ENCODE data around the gene GLMN.
"Not testable (repeated sequence)": the region's sequence is repeated elsewhere in the genome, so short reads cannot be mapped to it uniquely, and the experiment has no call there.

GLMN gene

DNA sequence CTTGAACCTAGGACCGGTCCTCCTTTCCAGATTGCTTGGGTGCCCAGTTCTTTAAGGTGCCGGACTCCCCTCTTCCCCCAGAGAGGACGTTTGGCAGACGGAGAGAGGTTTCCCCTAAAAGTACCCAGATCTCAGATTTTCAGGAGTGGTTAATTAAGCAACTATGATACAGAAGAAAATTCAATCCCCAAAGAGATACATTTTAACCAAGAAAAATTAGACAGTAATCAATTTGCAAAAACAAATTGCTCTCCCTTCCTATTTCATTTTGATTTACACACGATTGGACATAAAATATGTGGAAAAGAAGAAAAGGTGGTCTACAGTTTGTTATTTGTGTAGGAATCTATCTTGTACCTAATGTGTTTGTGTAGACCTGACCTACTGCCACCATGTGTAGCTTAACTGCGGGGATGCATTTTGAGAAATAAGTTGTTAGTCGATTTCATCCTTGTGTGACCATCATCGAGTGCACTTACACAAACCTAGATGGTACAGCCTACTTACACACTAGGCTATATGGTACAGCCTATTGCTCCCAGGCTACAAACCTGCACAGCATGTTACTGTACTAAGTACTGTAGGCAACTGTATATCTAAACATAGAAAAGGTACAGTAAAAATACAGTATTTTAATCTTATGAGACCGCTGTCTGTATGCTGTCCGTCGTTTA lies 827 bp upstream of the GLMN start:
- peak; percentile 7 for DNase-seq (ENCODE audit: low read depth)

- no peak for DNase-seq (ENCODE audit: low read depth)
Measured at GRCh38 chr1:92298213-92298572, 594 bp downstream of the GLMN start.

DNA sequence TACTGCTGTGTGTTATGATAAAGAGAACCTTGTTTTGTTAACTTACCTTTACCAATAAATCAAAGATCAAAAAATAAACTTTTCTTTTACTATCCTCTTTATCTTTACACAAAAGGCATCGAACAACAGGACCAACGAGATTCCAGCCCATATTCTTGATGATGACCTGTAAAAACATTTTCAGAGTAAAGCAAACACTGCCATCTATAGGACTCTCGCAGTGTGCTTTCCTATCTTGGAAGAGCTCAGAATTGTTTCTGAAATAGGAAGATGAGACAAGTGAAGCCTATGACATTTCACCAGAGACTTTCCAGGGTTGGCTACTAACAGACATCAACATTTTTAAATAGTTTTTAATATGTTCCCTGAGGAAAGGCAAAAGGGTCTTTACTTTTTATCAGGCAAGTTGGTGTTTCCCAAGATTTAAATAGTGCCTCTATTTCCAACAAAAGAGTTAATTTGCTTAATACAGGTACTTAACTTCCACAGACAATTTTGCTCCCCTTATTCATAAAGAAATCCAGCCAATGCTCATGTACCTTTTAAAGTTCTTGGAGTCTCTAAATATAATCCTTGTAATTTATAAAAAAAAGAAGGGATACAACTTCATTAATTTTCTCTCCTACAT lies 7.3 kb downstream of the GLMN start:
- DNase-seq (ENCODE audit: low read depth): peak; percentile 72

- not testable (repeated sequence) for DNase-seq (ENCODE audit: low read depth)
Measured at GRCh38 chr1:92281411-92281810, 17.4 kb downstream of the GLMN start.

DNA sequence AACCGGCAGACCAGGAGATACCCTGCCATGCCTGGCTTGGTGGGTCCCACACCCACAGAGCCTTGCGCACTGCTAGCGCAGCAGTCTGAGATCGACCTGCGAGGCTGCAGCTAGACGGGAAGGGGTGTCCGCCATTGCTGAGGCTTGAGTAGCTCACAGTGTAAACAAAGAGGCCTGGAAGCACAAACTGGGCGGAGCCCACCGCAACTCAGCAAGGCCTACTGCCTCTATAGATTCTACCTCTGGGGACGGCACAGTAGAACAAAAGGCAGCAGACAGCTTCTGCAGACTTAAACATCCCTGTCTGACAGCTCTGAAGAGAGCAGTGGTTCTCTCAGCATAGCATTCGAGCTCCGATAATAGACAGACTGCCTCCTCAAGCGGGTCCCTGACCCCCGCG lies 19.0 kb downstream of the GLMN start:
- not testable (repeated sequence) for DNase-seq (ENCODE audit: low read depth)

- peak; percentile 34 for DNase-seq (ENCODE audit: low read depth)
Measured at GRCh38 chr1:92277105-92277723, 21.6 kb downstream of the GLMN start.

GRCh38 chr1:92276082-92276481 lies 22.7 kb downstream of the GLMN start:
- DNase-seq (ENCODE audit: low read depth): no peak

DNA sequence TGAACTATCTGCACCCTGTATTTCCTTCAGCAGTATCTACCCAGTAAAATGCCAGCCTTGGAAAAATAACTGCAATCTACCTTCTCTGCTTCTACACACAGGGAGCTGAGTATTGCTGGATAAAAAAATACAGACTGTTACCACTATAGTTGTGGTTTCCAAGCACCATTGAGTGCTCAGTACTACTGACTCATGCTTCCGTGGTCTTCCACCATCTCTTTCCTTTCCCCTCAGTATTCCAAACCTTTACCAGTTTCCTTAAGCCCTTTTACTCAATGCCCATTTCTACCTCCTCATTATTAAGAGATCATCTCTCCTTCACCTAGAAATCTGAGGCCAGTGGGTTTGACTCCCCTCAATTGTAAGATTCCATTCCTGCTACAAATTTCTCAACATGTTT lies 23.8 kb downstream of the GLMN start:
- DNase-seq (ENCODE audit: low read depth): peak; percentile 39

- DNase-seq (ENCODE audit: low read depth): no peak
Measured at GRCh38 chr1:92273039-92273438, 25.7 kb downstream of the GLMN start.

DNA sequence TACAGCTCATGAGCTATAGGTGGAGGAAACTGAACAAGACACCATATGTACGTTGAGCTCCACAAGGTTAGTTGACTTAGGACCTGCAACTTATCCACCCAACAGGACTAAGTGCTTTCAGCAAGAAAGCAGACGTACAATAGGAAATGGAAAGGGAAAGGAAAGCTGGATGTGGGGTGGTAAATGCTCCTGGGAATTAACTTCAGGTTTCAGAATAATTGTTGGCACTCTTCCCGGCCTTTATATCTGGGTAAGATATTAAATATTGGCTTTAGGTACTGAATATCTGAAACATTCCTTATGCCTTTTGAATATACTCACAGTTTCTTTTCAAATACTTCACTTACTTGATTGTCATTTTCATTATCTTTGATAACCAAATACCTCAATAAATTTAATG lies 36.3 kb downstream of the GLMN start:
- no peak for DNase-seq (ENCODE audit: low read depth)

DNA sequence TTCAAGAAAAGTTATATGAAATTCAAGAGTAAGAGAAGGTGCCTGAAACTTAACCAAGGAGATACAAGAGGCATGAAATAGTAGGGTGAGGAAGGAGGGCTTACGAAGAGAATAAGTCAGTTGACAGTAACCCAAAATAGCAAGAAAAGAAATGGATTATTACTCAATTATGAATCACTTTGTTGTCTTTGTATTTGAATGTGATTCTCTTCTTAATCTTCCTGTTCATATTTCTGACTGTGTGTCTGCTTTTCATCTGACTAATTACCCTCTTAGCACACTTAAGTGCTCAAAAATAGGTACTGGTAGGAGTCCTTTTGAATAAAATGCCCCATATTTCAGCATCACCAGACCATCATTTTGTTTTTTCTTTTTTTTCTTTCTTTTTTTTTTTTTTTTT lies 39.4 kb downstream of the GLMN start:
- peak; percentile 31 for DNase-seq (ENCODE audit: low read depth)

DNA sequence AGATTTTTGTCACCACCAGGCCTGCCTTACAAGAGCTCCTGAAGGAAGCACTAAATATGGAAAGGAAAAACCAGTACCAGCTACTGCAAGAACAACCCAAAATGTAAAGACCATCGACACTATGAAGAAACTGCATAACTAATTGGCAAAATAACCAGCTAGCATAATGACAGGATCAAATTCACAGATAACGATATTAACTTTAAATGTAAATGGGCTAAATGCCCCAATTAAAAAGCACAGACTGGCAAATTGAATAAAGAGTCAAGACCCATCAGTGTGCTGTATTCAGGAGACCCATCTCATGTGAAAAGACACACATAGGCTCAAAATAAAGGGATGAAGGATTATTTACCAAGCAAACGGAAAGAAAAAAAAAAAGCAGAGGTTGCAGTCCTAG lies 44.1 kb downstream of the GLMN start:
- not testable (repeated sequence) for DNase-seq (ENCODE audit: low read depth)

- DNase-seq (ENCODE audit: low read depth): peak; percentile 32
Measured at GRCh38 chr1:92244376-92244775, 54.4 kb downstream of the GLMN start.

- DNase-seq (ENCODE audit: low read depth): no peak
Measured at GRCh38 chr1:92240034-92240433, 58.8 kb downstream of the GLMN start.

GRCh38 chr1:92230736-92231135 lies 68.1 kb downstream of the GLMN start:
- no peak for DNase-seq (ENCODE audit: low read depth)

DNA sequence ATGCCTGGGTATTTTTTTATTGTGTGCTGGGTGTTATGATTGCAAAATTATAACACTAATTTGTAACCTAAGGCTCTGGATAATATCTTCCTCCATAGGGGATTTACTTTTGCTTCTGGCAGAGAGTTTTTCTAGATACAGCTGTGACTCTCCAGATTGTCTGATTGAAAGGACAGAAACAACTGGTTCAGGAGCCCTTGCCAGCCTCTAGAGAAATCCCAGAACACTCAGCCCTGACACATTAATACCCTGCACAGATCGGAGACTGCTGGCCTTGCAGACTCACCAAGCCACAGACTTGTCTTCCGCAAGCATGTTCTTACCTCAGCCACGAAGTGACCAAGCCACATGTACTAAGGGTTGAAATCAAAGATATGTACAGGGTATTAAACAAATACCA lies 70.4 kb downstream of the GLMN start:
- no peak for DNase-seq (ENCODE audit: low read depth)

DNA sequence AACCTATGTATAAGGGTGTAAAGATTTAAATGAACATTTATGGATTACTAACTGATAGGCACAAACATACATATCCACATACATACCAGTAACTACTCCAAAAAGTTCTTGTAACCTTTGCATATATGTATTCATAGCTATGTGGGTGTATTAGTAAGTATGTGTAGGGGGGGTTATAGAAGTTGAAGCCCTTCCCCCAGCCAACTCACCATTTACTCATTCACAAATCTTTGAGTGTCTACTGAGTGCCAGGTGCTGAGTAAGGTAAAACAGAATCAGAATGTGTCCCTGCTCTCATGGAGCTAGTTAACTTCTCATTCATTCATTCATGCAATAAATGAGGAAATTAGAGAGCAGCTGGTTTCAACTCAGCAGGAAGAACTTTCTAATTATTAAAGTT lies 79.8 kb downstream of the GLMN start:
- no peak for DNase-seq (ENCODE audit: low read depth)

GRCh38 chr1:92218559-92218958 lies 80.2 kb downstream of the GLMN start:
- no peak for DNase-seq (ENCODE audit: low read depth)

DNA sequence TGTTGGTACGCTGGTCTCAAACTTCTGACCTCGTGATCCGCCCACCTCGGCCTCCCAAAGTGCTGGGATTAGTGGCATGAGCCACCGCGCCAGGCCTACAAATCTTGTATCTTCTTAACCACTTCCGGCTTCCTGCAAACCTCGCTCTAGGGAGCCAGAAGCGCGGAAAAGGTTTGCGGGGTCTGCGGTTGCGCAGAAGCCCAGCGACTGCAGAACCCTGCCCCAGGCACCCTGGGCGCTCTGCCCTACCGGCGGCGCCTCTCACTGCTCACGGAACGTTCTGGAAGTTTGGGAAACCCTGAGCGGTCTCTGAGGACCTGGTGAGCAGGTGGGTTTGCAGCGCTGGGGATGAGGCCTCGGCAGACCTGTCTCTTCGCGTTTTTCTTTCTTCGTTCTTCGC lies 81.1 kb downstream of the GLMN start, which contains the start of gene C1orf146:
Gene C1orf146, plus strand, starts transcription at position 195 of the 400 bp plus-strand sequence. CDS start 13,506 bp downstream, outside the sequence.
- DNase-seq (ENCODE audit: low read depth): no peak

DNA sequence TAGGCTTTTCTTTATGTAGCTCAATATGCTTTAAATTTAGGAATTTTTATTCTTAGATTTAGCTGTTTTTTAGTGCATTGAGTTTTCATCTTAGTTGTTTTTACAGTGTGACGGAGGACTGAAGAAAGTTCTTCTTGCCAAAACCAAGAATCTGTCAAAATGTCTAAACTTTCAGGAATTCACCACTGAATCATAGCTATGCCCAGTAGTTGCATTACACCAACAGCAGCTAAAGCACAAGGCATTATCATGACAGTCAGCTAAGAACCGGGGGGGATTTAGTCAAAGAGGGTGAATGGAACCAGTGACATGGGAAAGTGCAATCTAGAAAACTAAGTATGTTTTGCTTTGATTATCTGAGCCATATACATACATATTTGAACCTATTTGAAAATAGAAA lies 87.6 kb downstream of the GLMN start:
- peak; percentile 92 for DNase-seq (ENCODE audit: low read depth)

- peak; percentile 60 for DNase-seq (ENCODE audit: low read depth)
Measured at GRCh38 chr1:92210701-92211100, 88.1 kb downstream of the GLMN start.

DNA sequence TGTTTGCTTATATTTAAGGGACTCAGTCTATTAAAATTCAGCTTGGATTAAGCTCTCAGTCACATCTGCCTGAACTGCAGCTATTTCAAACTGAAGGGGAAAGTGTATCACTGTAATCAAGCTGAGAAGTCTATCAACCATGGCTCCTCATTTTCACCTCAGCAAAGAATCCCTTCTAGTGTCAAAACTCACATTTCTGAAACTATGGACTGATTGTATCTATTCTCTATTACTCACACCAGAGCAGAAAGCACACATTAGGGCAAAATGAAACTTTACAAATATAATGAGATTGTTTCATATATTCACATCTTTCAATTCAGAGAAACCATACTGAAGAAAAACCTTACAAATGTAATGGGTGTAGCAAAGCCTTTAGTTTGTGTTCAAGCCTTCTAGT lies 95.7 kb downstream of the GLMN start:
- no peak for DNase-seq (ENCODE audit: low read depth)

- DNase-seq (ENCODE audit: low read depth): peak; percentile 55
Measured at GRCh38 chr1:92201973-92202372, 96.8 kb downstream of the GLMN start.

Measured in iris pigment epithelial cell (primary cell).